ENCODE results near the gene TEX53.

Gene TEX53

DNA sequence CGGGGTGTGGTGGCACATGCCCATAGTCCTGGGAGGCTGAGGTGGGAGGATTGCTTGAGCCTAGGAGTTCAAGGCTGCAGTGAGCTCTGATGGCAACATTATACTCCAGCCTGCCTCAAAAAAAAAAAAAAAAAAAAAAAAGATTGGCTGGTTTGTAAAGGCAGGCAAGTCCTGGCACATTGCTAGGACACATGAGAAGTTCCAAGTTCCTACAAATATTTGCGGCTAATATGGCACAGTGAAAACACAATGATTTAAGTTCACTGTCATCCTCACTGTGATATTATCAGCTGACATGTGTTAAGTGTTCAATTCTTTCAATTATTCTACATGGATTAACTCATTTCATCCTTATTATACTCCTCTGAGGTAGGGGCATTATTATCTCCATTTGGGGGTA is 26.4 kb downstream of the TEX53 start:
- H3K27me3 ChIP-seq (ENCODE audit: control insufficient read depth, insufficient read depth, low read length), result no peaks in the 10 kb centered on the region
- H3K36me3 ChIP-seq (ENCODE audit: insufficient read depth, low read length), result no peaks in the 10 kb centered on the region
- no peak overlapping the region for H3K9ac ChIP-seq (ENCODE audit: low read depth, low read length)
- no peaks in the 10 kb centered on the region for H3K9me3 ChIP-seq (replicated peaks; ENCODE audit: low read length)
- H3K4me2 ChIP-seq (ENCODE audit: low read length), result no peak overlapping the region
- no peak overlapping the region for H3K4me3 ChIP-seq (ENCODE audit: low read length)
- no peaks in the 10 kb centered on the region for H3K4me1 ChIP-seq (ENCODE audit: control insufficient read depth, insufficient read depth, low read length)

DNA sequence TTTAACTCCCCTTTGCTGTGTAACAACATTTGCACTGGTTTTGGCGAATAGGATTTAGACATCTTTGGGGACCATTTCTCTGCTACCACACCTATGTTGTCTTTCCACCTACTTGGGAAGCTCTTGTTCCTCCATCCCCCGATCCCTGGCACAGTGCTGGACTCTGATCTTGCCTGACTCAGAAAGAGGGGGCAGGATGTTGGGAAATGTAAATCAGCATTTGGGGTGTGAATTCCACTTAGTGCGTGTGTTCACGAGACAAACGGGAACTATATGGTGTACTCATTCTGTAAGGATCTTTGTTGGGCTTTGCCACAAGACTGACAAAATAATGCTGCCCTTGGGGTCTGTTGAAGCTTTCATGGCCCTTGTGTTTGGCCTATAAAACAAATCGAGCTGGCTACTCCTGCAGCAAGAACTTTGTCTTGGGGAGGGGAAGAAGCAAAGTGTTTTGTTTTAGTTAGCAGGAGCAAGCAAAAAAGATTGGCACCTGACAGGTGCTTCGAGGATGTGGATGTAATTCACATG is 28.0 kb downstream of the TEX53 start:
- Histone ChIP-seq H3K4me1 (ENCODE audit: control insufficient read depth, insufficient read depth, low read length) (no peaks in the 10 kb centered on the region), H3K4me2 (ENCODE audit: low read length) (no peak overlapping the region), H3K9ac (ENCODE audit: low read depth, low read length) (no peak overlapping the region), H3K36me3 (ENCODE audit: insufficient read depth, low read length) (no peaks in the 10 kb centered on the region), H3K9me3 (replicated peaks; ENCODE audit: low read length) (no peaks in the 10 kb centered on the region), H3K4me3 (ENCODE audit: low read length) (no peak overlapping the region), H3K27me3 (ENCODE audit: control insufficient read depth, insufficient read depth, low read length) (no peaks in the 10 kb centered on the region)

GRCh38 chr9:114627553-114627952 is 30.1 kb downstream of the TEX53 start:
- Histone ChIP-seq H3K36me3 (ENCODE audit: insufficient read depth, low read length) (no peaks in the 10 kb centered on the region), H3K9me3 (replicated peaks; ENCODE audit: low read length) (no peaks in the 10 kb centered on the region), H3K9ac (ENCODE audit: low read depth, low read length) (no peak overlapping the region), H3K4me2 (ENCODE audit: low read length) (no peak overlapping the region), H3K4me1 (ENCODE audit: control insufficient read depth, insufficient read depth, low read length) (peaks cover under 1% of the 10 kb centered on the region), H3K27me3 (ENCODE audit: control insufficient read depth, insufficient read depth, low read length) (no peaks in the 10 kb centered on the region), H3K4me3 (ENCODE audit: low read length) (no peak overlapping the region)

- Histone ChIP-seq H3K4me2 (ENCODE audit: low read length) (no peak overlapping the region), H3K4me3 (ENCODE audit: low read length) (no peak overlapping the region), H3K27me3 (ENCODE audit: control insufficient read depth, insufficient read depth, low read length) (no peaks in the 10 kb centered on the region), H3K36me3 (ENCODE audit: insufficient read depth, low read length) (no peaks in the 10 kb centered on the region), H3K9ac (ENCODE audit: low read depth, low read length) (no peak overlapping the region), H3K4me1 (ENCODE audit: control insufficient read depth, insufficient read depth, low read length) (peaks cover 11% of the 10 kb centered on the region), H3K9me3 (replicated peaks; ENCODE audit: low read length) (no peaks in the 10 kb centered on the region)
These were observed 31.1 kb downstream of the TEX53 start for GRCh38 chr9:114626415-114627020.

GRCh38 chr9:114624677-114625076 is 32.9 kb downstream of the TEX53 start:
- Histone ChIP-seq H3K4me3 (ENCODE audit: low read length) (no peak overlapping the region), H3K4me1 (ENCODE audit: control insufficient read depth, insufficient read depth, low read length) (peaks cover 11% of the 10 kb centered on the region), H3K4me2 (ENCODE audit: low read length) (no peak overlapping the region), H3K27me3 (ENCODE audit: control insufficient read depth, insufficient read depth, low read length) (no peaks in the 10 kb centered on the region), H3K9me3 (replicated peaks; ENCODE audit: low read length) (no peaks in the 10 kb centered on the region), H3K9ac (ENCODE audit: low read depth, low read length) (no peak overlapping the region), H3K36me3 (ENCODE audit: insufficient read depth, low read length) (no peaks in the 10 kb centered on the region)

- H3K4me1 ChIP-seq (ENCODE audit: control insufficient read depth, insufficient read depth, low read length), result peaks cover 11% of the 10 kb centered on the region
- H3K4me3 ChIP-seq (ENCODE audit: low read length), result no peak overlapping the region
- H3K4me2 ChIP-seq (ENCODE audit: low read length), result no peak overlapping the region
- H3K27me3 ChIP-seq (ENCODE audit: control insufficient read depth, insufficient read depth, low read length), result no peaks in the 10 kb centered on the region
- H3K36me3 ChIP-seq (ENCODE audit: insufficient read depth, low read length), result no peaks in the 10 kb centered on the region
- H3K9me3 ChIP-seq (replicated peaks; ENCODE audit: low read length), result no peaks in the 10 kb centered on the region
- H3K9ac ChIP-seq (ENCODE audit: low read depth, low read length), result no peak overlapping the region
These were observed 35.5 kb downstream of the TEX53 start for GRCh38 chr9:114621975-114622609.

DNA sequence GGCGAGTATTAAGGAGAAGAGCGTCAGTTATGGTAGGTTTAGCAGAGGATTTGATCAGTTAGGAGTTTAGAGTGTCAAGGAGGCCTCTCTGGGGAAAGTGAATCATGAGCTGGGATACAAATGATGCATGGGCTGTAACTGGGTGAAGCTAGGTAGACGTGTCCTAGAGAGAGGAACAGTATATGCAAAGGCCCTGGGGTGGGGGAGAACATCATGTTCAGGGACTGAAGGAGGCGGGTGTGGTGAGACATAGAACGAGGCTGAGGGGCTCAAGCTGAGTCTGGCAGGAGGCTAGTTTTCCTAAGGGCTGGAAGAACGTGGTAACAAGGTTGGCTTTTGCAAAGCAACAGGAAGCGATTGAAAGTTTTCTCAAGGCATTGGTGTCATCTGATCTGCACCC is 36.0 kb downstream of the TEX53 start:
- Histone ChIP-seq H3K36me3 (ENCODE audit: insufficient read depth, low read length) (no peaks in the 10 kb centered on the region), H3K4me3 (ENCODE audit: low read length) (no peak overlapping the region), H3K27me3 (ENCODE audit: control insufficient read depth, insufficient read depth, low read length) (no peaks in the 10 kb centered on the region), H3K9ac (ENCODE audit: low read depth, low read length) (no peak overlapping the region), H3K9me3 (replicated peaks; ENCODE audit: low read length) (no peaks in the 10 kb centered on the region), H3K4me2 (ENCODE audit: low read length) (no peak overlapping the region), H3K4me1 (ENCODE audit: control insufficient read depth, insufficient read depth, low read length) (peaks cover 11% of the 10 kb centered on the region)

GRCh38 chr9:114619191-114619761 is 38.3 kb downstream of the TEX53 start:
- Histone ChIP-seq H3K36me3 (ENCODE audit: insufficient read depth, low read length) (no peaks in the 10 kb centered on the region), H3K4me3 (ENCODE audit: low read length) (no peak overlapping the region), H3K9me3 (replicated peaks; ENCODE audit: low read length) (no peaks in the 10 kb centered on the region), H3K27me3 (ENCODE audit: control insufficient read depth, insufficient read depth, low read length) (no peaks in the 10 kb centered on the region), H3K4me2 (ENCODE audit: low read length) (no peak overlapping the region), H3K4me1 (ENCODE audit: control insufficient read depth, insufficient read depth, low read length) (peaks cover 11% of the 10 kb centered on the region), H3K9ac (ENCODE audit: low read depth, low read length) (no peak overlapping the region)

DNA sequence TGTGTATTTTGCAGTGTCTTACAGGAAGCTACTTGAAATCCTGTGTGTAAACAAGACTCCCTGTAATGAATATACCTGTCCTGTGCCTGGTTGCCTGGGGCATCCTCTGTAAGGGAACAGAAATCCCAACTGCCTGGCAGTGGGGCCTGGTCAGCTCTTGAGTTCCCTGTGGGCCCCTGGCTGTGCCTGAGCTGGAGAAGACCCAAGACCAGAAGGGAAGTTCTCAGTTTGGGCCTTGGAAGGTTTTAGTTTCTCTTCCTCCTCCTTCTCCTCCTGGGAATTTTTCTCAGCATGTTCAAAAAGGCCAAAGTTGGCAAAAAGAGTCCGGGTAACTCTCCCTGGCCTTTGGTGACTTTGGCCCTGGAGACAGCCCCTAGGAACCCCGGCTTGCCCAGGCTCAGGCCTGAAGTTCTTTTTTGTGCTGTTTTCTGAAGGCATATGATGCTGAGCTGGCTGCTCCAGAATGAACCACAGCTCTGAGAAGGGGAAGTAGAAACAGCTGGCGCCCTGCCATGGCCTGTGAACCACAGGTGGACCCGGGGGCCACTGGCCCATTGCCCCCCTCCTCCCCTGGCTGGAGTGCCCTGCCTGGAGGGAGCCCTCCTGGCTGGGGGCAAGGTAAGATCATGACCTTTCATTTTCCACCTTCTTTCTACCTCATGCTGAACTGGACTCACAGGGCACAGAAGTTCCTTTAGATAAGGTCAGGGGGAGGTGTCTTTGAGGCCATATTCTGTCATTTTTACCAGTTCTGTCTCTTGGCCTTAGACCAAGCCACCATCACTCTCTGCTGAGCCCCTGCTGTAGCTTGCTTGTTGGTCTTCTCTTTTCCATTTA is 40.7 kb downstream of the TEX53 start:
- Histone ChIP-seq H3K4me1 (ENCODE audit: control insufficient read depth, insufficient read depth, low read length) (peaks cover 12% of the 10 kb centered on the region), H3K27me3 (ENCODE audit: control insufficient read depth, insufficient read depth, low read length) (no peaks in the 10 kb centered on the region), H3K9me3 (replicated peaks; ENCODE audit: low read length) (no peaks in the 10 kb centered on the region), H3K9ac (ENCODE audit: low read depth, low read length) (no peak overlapping the region), H3K4me3 (ENCODE audit: low read length) (no peak overlapping the region), H3K4me2 (ENCODE audit: low read length) (no peak overlapping the region), H3K36me3 (ENCODE audit: insufficient read depth, low read length) (no peaks in the 10 kb centered on the region)

DNA sequence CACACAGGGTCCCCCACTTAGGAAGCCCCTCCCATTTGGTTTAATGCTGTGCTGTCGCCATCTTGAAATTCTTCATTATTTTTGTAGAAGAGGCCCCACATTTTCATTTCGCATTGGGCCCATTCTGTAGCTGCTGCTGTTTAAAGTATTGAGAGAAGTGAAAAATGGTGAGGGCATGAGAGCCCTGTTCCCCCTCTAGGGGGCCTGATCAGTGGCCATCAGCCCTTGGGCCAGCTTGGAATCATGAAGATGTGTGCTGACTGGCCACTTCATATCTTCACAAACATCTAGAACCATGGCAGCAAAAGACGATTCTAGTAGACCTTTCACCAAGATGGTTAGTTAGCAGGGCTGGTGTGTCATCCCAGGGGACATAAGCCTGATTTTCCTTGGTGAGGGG is 43.2 kb downstream of the TEX53 start:
- H3K4me3 ChIP-seq (ENCODE audit: low read length), result no peak overlapping the region
- no peak overlapping the region for H3K4me2 ChIP-seq (ENCODE audit: low read length)
- H3K9ac ChIP-seq (ENCODE audit: low read depth, low read length), result no peak overlapping the region
- no peaks in the 10 kb centered on the region for H3K27me3 ChIP-seq (ENCODE audit: control insufficient read depth, insufficient read depth, low read length)
- peaks cover 16% of the 10 kb centered on the region for H3K4me1 ChIP-seq (ENCODE audit: control insufficient read depth, insufficient read depth, low read length)
- no peaks in the 10 kb centered on the region for H3K36me3 ChIP-seq (ENCODE audit: insufficient read depth, low read length)
- H3K9me3 ChIP-seq (replicated peaks; ENCODE audit: low read length), result no peaks in the 10 kb centered on the region

DNA sequence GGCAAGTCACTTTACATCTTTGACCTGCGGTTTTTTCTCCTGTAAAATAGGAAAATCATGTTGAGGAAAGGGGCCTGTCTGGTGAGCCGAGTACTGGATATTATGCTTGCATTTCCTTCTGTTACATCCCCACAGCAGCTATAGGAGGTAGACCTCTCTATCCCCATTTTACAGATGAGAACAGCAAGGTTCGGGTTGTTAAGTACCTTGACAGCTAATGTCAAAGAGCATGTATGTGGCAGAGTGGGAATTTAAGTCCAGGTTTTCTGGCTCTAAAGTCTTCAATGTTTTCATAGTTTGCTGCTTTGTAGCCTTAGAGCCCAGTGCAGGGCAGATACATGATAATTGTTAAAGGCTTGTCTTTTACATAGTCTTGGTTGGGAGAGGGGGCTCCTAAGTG is 43.7 kb downstream of the TEX53 start:
- no peaks in the 10 kb centered on the region for H3K36me3 ChIP-seq (ENCODE audit: insufficient read depth, low read length)
- no peak overlapping the region for H3K9ac ChIP-seq (ENCODE audit: low read depth, low read length)
- no peaks in the 10 kb centered on the region for H3K9me3 ChIP-seq (replicated peaks; ENCODE audit: low read length)
- peaks cover 16% of the 10 kb centered on the region for H3K4me1 ChIP-seq (ENCODE audit: control insufficient read depth, insufficient read depth, low read length)
- no peak overlapping the region for H3K4me3 ChIP-seq (ENCODE audit: low read length)
- no peak overlapping the region for H3K4me2 ChIP-seq (ENCODE audit: low read length)
- no peaks in the 10 kb centered on the region for H3K27me3 ChIP-seq (ENCODE audit: control insufficient read depth, insufficient read depth, low read length)
